GM10266 (cell line): ENCODE results near the gene ARHGEF25.
"Not testable (repeated sequence)": the region's sequence is repeated elsewhere in the genome, so short reads cannot be mapped to it uniquely, and the experiment has no call there.

Experiments
- DNase-seq: peaks from one replicate; pipeline ENCODE4 v3.0.0; 2012; ENCODE audit errors: extremely low spot score
- CTCF ChIP-seq: IDR thresholded peaks from 2 replicates; pipeline ENCODE4 v1.5.1; 2012; ENCODE audit warnings: mild to moderate bottlenecking, low read depth; ENCODE audit not compliant: control insufficient read depth, insufficient read depth; ENCODE audit errors: missing control alignments

The ARHGEF25 gene

DNA sequence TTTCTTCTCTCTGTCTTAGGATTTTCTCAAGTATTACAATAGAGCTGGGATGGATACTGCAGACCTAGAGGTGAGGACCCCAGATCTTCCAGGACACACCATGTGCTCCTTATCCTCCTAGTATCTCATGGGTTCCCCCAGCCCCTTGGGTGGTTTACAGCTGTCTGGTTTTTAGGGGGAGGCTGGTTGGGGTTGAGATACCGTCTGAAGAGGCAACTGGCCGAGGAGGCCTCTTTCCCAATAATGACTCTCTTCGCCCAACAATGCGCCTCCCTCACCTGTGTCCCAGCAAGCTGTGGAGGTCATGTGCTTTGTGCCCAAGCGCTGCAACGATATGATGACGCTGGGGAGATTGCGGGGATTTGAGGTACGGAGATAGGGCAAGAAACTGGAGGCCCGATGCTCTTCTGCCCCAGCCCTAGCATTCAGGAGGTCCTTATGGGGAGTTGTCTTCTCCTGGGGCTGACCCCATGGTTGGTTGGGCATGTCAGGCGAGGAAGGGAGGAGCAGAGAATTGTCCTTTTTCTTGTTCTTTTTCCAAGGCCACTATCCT, 3.8 kb downstream of the ARHGEF25 start:
- DNase-seq = no peak
- no peak for TF ChIP-seq CTCF

GRCh38 chr12:57615637-57616036, 4.4 kb downstream of the ARHGEF25 start:
- no peak for TF ChIP-seq CTCF
- no peak for DNase-seq

DNA sequence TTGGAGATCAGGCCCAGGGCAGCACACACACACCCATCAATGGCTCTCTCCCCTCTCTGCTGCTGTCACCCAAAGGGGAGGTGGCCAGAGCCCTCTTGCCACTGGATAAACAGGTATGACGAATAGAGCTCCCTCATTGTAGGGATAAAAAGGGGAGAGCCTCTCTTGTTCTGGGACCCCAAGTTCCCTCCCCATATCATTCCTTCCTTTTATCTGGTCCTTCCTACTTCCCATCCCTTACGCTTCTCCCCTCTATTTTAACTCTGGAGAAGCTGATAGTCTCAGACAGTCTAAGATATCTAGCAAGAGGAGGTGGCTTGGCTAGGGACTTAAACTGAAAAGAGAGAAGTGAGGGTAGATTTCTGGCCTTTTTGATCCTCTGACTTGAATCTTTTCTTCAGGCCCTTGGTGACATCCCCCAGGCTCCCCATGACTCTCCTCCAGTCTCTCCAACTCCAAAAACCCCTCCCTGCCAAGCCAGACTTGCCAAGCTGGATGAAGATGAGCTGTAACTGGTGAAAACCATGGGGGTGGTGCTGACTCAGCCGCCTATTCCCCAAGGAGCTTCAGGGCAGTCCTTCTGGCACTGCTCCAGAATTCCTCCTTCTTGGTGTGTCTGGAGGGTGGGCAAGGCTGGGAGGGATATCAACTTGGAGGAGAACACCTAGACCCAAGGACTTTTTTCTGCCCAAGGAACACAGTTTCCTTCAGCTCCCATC, 5.3 kb downstream of the ARHGEF25 start:
- no peak for DNase-seq
- TF ChIP-seq CTCF = no peak

DNA sequence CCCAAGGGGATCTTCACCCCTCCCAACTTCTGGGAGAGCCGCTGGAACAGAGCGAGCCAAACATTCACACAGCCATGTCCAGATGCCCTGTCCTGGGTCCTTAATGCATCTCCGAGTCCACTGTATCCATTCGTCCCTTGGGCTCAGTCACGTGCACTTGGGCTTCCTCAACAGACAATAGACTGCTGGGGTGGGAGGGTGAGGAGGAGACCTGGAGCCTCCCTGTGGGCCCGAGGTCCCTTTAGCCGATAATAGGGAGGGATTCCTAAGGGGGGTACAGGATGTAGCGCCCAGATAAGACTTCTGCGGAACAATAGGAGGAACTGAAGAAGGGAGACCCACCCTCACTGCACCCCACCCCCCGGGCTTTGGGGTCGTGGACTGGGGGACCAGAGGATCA, 6.7 kb downstream of the ARHGEF25 start:
- DNase-seq = no peak
- no peak for TF ChIP-seq CTCF

DNA sequence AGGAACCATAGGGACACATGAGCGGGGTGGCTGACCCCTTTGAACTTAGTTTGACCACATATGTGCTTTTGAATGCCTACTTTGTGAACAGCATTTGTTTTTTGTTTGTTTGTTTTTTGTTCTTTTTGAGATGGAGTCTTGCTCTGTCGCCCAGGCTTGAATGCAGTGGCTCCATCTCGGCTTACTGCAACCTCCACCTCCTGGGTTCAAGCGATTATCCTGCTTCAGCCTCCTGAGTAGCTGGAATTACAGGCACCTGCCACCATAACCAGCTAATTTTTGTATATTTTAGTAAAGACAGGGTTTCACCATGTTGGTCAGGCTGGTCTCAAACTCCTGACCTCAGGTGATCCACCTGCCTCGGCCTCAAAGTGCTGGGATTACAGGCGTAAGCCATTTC, 7.2 kb downstream of the ARHGEF25 start:
- not testable (repeated sequence) for DNase-seq

- DNase-seq = no peak
- TF ChIP-seq CTCF = no peak
These were observed 7.8 kb downstream of the ARHGEF25 start for GRCh38 chr12:57618966-57619433.

- DNase-seq = peak; percentile 31
- TF ChIP-seq CTCF = no peak
These were observed 8.4 kb downstream of the ARHGEF25 start for GRCh38 chr12:57619434-57620244.
